Mucosa of descending colon (tissue), 3 donors: ENCODE measurements around the gene TBC1D14. TPM values are rescaled to one million over a fixed set of nuclear protein-coding genes. Genes with fewer than 3 reads are reported as not detected.

Experiments
- ATAC-seq: fragments of 200-7000 bp; cut with Tn5 transposase; one replicate; pipeline ENCODE4 v1.9.1; 2020; ENCODE audit warnings: mild to moderate bottlenecking, moderate library complexity
- DNase-seq, 3 donors: peaks; one replicate each; pipeline ENCODE4 v3.0.0-alpha.2; 2020
- H3K36me3 ChIP-seq: fragments of 200-600 bp; one replicate; pipeline ENCODE4 v1.8.0; 2021; ENCODE audit warnings: low read depth, mild to moderate bottlenecking
- H3K4me1 ChIP-seq: fragments of 200-600 bp; one replicate; pipeline ENCODE4 v1.8.0; 2021; ENCODE audit warnings: low read depth, mild to moderate bottlenecking
- H3K4me3 ChIP-seq: fragments of 200-600 bp; one replicate; pipeline ENCODE4 v1.8.0; 2021; ENCODE audit warnings: mild to moderate bottlenecking
- H3K9me3 ChIP-seq: fragments of 200-600 bp; one replicate; pipeline ENCODE4 v1.8.0; 2021; ENCODE audit warnings: mild to moderate bottlenecking
- CTCF ChIP-seq: fragments of 200-600 bp; IDR thresholded peaks from one replicate; pipeline ENCODE4 v1.8.0; 2022; ENCODE audit warnings: antibody characterized with exemption, mild to moderate bottlenecking
- intact Hi-C, 2 donors: fragments of 100-400 bp; cut with DNase I in 1 of 2; cut with micrococcal nuclease in 1 of 2; formaldehyde crosslinking; loops; one replicate each; pipeline versions ENCODE4 v1.11.0 to v1.11.1; 2022; cut with DNase I, micrococcal nuclease
- total RNA-seq, 3 donors: library from RNA; stranded (reverse); fragmentation: NEBNext Ultra II Directional in 2 of 3; extraction: Animal tissue kit (Norgen Biotek cat#: 25700) in 2 of 3; gene quantifications; one replicate each; pipeline versions ENCODE4 v1.2.1 to v1.2.4, GENCODE V29; 2021 to 2023
- donor health status: DM: no; HTN: no; CAD: no; lungs with moderate emphysema.
- donor health status: DM: no; HTN: no; CAD: no.
- donor health status: DM: no; HTN: yes; CAD: no.

Gene TBC1D14
- total RNA-seq, 3 donors from 2014 or later, result 51.8 to 70.8 (median 56.2) TPM

- intact Hi-C loops, result no loop called here
- peaks cover 18% of the 10 kb centered on the region for H3K4me1 ChIP-seq
Measured at GRCh38 chr4:7066493-7066892, 156.9 kb downstream of the TBC1D14 start.

GRCh38 chr4:7067126-7067451 is 157.5 kb downstream of the TBC1D14 start:
- Histone ChIP-seq H3K9me3 (no peaks in the 10 kb centered on the region), H3K4me1 (peaks cover 18% of the 10 kb centered on the region), H3K4me3 (peak overlapping the region; percentile 97), H3K36me3 (peaks cover 3% of the 10 kb centered on the region)
- no peak for DNase-seq
- no peak for TF ChIP-seq CTCF
- no peak for ATAC-seq
- intact Hi-C loops, result no loop called here

More at GRCh38 chr4:7066493-7066892, 156.9 kb downstream of the TBC1D14 start:
- ATAC-seq, result no peak
- Histone ChIP-seq H3K9me3 (no peaks in the 10 kb centered on the region), H3K36me3 (peaks cover 3% of the 10 kb centered on the region), H3K4me3 (no peak overlapping the region)
- DNase-seq, result no peak
- no peak for TF ChIP-seq CTCF

- Histone ChIP-seq H3K36me3 (peaks cover 3% of the 10 kb centered on the region), H3K9me3 (no peaks in the 10 kb centered on the region), H3K4me3 (peak within 1 kb of the TSS; percentile 97), H3K4me1 (peaks cover 18% of the 10 kb centered on the region)
- intact Hi-C loops, result no loop called here
- DNase-seq (peak; percentile 100), ATAC-seq (peak; percentile 96)
- no peak for TF ChIP-seq CTCF
Measured at GRCh38 chr4:7067452-7068278, 158.0 kb downstream of the TBC1D14 start, which contains the start of gene GRPEL1. TSS of gene GRPEL1 (minus strand) at chr4:7068064. CDS start at chr4:7068032, 32 bp downstream.

GRCh38 chr4:7068279-7068842 is 158.7 kb downstream of the TBC1D14 start:
- no peak for DNase-seq
- Histone ChIP-seq H3K9me3 (no peaks in the 10 kb centered on the region), H3K36me3 (peaks cover 3% of the 10 kb centered on the region), H3K4me3 (peak overlapping the region; percentile 97), H3K4me1 (peaks cover 18% of the 10 kb centered on the region)
- TF ChIP-seq CTCF, result no peak
- ATAC-seq, result no peak
- intact Hi-C loops, result no loop called here

- peak in 1 of 3 donors; percentile 24 for DNase-seq
- no peak overlapping the region for H3K4me3 ChIP-seq
- intact Hi-C loops, result no loop called here
- peaks cover 18% of the 10 kb centered on the region for H3K4me1 ChIP-seq
- peaks cover 3% of the 10 kb centered on the region for H3K36me3 ChIP-seq
- ATAC-seq, result no peak
- no peaks in the 10 kb centered on the region for H3K9me3 ChIP-seq
- no peak for TF ChIP-seq CTCF
Measured at GRCh38 chr4:7068883-7069282, 159.3 kb downstream of the TBC1D14 start.
